ENCODE data around the gene PCDH17.

PCDH17 gene

GRCh38 chr13:57637515-57637914, 6.0 kb downstream of the PCDH17 start:
- no peak for DNase-seq

GRCh38 chr13:57638186-57638890, 6.8 kb downstream of the PCDH17 start:
- DNase-seq: no peak

GRCh38 chr13:57640607-57641006, 9.1 kb downstream of the PCDH17 start:
- DNase-seq: no peak

GRCh38 chr13:57641051-57641450, 9.5 kb downstream of the PCDH17 start:
- DNase-seq: no peak

GRCh38 chr13:57644106-57644505, 12.6 kb downstream of the PCDH17 start:
- no peak for DNase-seq

- no peak for DNase-seq
Observed at GRCh38 chr13:57653229-57653989, 21.9 kb downstream of the PCDH17 start.

- peak; percentile 20 for DNase-seq
Observed at GRCh38 chr13:57665481-57665880, 33.9 kb downstream of the PCDH17 start.

GRCh38 chr13:57666131-57666953, 34.8 kb downstream of the PCDH17 start:
- DNase-seq: peak; percentile 77

- no peak for DNase-seq
Observed at GRCh38 chr13:57672168-57672567, 40.6 kb downstream of the PCDH17 start.

- DNase-seq: no peak
Observed at GRCh38 chr13:57673197-57673596, 41.7 kb downstream of the PCDH17 start.

GRCh38 chr13:57675526-57675925, 44.0 kb downstream of the PCDH17 start:
- no peak for DNase-seq

- DNase-seq: no peak
Observed at GRCh38 chr13:57680609-57681008, 49.1 kb downstream of the PCDH17 start.

- no peak for DNase-seq
Observed at GRCh38 chr13:57682128-57682716, 50.7 kb downstream of the PCDH17 start.

- DNase-seq: no peak
Observed at GRCh38 chr13:57698851-57699250, 67.3 kb downstream of the PCDH17 start.

GRCh38 chr13:57704031-57704430, 72.5 kb downstream of the PCDH17 start:
- DNase-seq: no peak

- DNase-seq: no peak
Observed at GRCh38 chr13:57716295-57716694, 84.8 kb downstream of the PCDH17 start.

- DNase-seq: peak; percentile 32
Observed at GRCh38 chr13:57724486-57725272, 93.1 kb downstream of the PCDH17 start.

GRCh38 chr13:57725480-57725879, 93.9 kb downstream of the PCDH17 start:
- no peak for DNase-seq

- no peak for DNase-seq
Observed at GRCh38 chr13:57726981-57727380, 95.4 kb downstream of the PCDH17 start.

GRCh38 chr13:57734306-57734705, 102.8 kb downstream of the PCDH17 start:
- DNase-seq: no peak

- DNase-seq: peak; percentile 23
Observed at GRCh38 chr13:57739089-57739488, 107.5 kb downstream of the PCDH17 start.

- DNase-seq: no peak
Observed at GRCh38 chr13:57739543-57740190, 108.1 kb downstream of the PCDH17 start.
